Right hindlimb (tissue), 1 donor: Measurements from ENCODE around the gene CDA.

ENCODE experiments used
- DNase-seq: peaks from one replicate; pipeline ENCODE4 v3.0.0-alpha.2; 2018

The CDA gene

GRCh38 chr1:20588634-20589225 is at the start of gene CDA:
Gene CDA (plus strand): TSS chr1:20589097. CDS start chr1:20589130, 33 bp downstream.
- no peak for DNase-seq

GRCh38 chr1:20540281-20540680 is 48.6 kb upstream of the CDA start:
- no peak for DNase-seq

GRCh38 chr1:20546637-20547036 is 42.3 kb upstream of the CDA start:
- DNase-seq: no peak

GRCh38 chr1:20551161-20551560 is 37.7 kb upstream of the CDA start:
- DNase-seq: peak; percentile 33

GRCh38 chr1:20551945-20552727 is 36.8 kb upstream of the CDA start, which contains the start of gene FAM43B:
Gene FAM43B (plus strand): TSS chr1:20552573. CDS start chr1:20552974, 401 bp downstream.
- DNase-seq: peak; percentile 93

GRCh38 chr1:20552728-20553445 is 36.0 kb upstream of the CDA start:
- DNase-seq: peak; percentile 33

GRCh38 chr1:20555025-20555757 is 33.7 kb upstream of the CDA start:
- DNase-seq: peak; percentile 46

GRCh38 chr1:20555758-20556120 is 33.2 kb upstream of the CDA start:
- no peak for DNase-seq

- no peak for DNase-seq
These were observed 30.7 kb upstream of the CDA start for GRCh38 chr1:20558191-20558590.

GRCh38 chr1:20560966-20561365 is 27.9 kb upstream of the CDA start:
- DNase-seq: no peak

- DNase-seq: no peak
These were observed 23.7 kb upstream of the CDA start for GRCh38 chr1:20565234-20565633.

- DNase-seq: no peak
These were observed 19.3 kb upstream of the CDA start for GRCh38 chr1:20569523-20570098.

GRCh38 chr1:20571427-20571826 is 17.5 kb upstream of the CDA start:
- DNase-seq: no peak

- DNase-seq: no peak
These were observed 14.9 kb upstream of the CDA start for GRCh38 chr1:20573987-20574386.

GRCh38 chr1:20574686-20575540 is 14.0 kb upstream of the CDA start:
- DNase-seq: peak; percentile 66

GRCh38 chr1:20575541-20576336 is 13.2 kb upstream of the CDA start:
- DNase-seq: no peak

- no peak for DNase-seq
These were observed 10.8 kb upstream of the CDA start for GRCh38 chr1:20578062-20578461.

GRCh38 chr1:20578721-20579395 is 10.0 kb upstream of the CDA start:
- no peak for DNase-seq

GRCh38 chr1:20584890-20585289 is 4.0 kb upstream of the CDA start:
- no peak for DNase-seq

- DNase-seq: no peak
These were observed 1.8 kb upstream of the CDA start for GRCh38 chr1:20586953-20587660.
